K562 (cell line): Measurements from ENCODE around the gene PARP1. TPM values are rescaled to one million over a fixed set of nuclear protein-coding genes. Genes with fewer than 3 reads are reported as not detected.

ENCODE experiments used
- ATAC-seq: fragments of 200-7000 bp; cut with Tn5 transposase; 3 replicates; pipeline ENCODE4 v1.9.1; 2020; ENCODE audit warnings: moderate library complexity
- BruUV-seq: library from RNA; stranded (reverse); fragments of 400-500 nt; replicated peaks from 2 replicates; lab custom pipeline; 2021; lab: Mats Ljungman, UMichigan
- CTCF ChIA-PET: fragments of 300-600 bp; formaldehyde crosslinking; extraction: SDS; loops from one replicate; lab custom pipeline; 2021; ENCODE audit warnings: low intra/inter-chr PET ratio; lab: Yijun Ruan, JAX
- POLR2A ChIA-PET: fragments of 300-600, 350-650 bp; sonication (Branson Sonifier 250); formaldehyde crosslinking; extraction: SDS; loops from one replicate; lab custom pipeline; 2021; ENCODE audit warnings: antibody characterized with exemption, inconsistent platforms; lab: Yijun Ruan, JAX
- DNase-seq, 4 experiments: peaks; one replicate each; pipeline versions ENCODE4 v3.0.0 to v3.0.0-alpha.2; 2011 to 2018; ENCODE audit warnings: low spot score in 3 of 4, mixed read lengths in 3 of 4; ENCODE audit errors: extremely low read depth in 1 of 4
- FAIRE-seq: peaks from 2 replicates; lab custom pipeline; 2011; peaks lifted over from hg19 to GRCh38; lab: Jason Lieb, UNC
- H2AFZ ChIP-seq: 2 replicates; pipeline ENCODE4 v1.6.0; 2011; ENCODE audit warnings: low read depth, low read length, control low read depth, inconsistent platforms
- H3K27ac ChIP-seq: fragments of 200-600 bp; 3 replicates; pipeline ENCODE4 v1.8.0; 2011; ENCODE audit warnings: low read depth, mild to moderate bottlenecking, control low read depth, inconsistent platforms, low read length, moderate library complexity, mixed read lengths; ENCODE audit errors: extremely low read depth
- H3K27me3 ChIP-seq, 2 experiments: fragments of 300-600 bp in 1 of 2; 2 replicates in 1 of 2; 3 replicates in 1 of 2; pipeline versions ENCODE4 v1.6.0 to v1.8.0; 2011; ENCODE audit warnings: inconsistent platforms in 2 of 2, low read length in 2 of 2, mild to moderate bottlenecking in 1 of 2, mixed read lengths in 1 of 2, moderate library complexity in 1 of 2; ENCODE audit not compliant: control insufficient read depth in 2 of 2, insufficient read depth in 2 of 2
- H3K36me3 ChIP-seq: fragments of 300-600 bp; 3 replicates; pipeline ENCODE4 v1.8.0; 2011; ENCODE audit warnings: mild to moderate bottlenecking, low read length, inconsistent platforms; ENCODE audit not compliant: control insufficient read depth, insufficient read depth
- H3K4me1 ChIP-seq, 2 experiments: fragments of 200-600 bp in 1 of 2; replicated peaks in 1 of 2; 2 replicates in 1 of 2; 3 replicates in 1 of 2; pipeline versions ENCODE4 v1.5.1 to v1.8.0; 2011; ENCODE audit warnings: inconsistent platforms in 2 of 2, low read length in 2 of 2, mild to moderate bottlenecking in 1 of 2, mixed read lengths in 1 of 2, moderate library complexity in 1 of 2; ENCODE audit not compliant: control insufficient read depth in 2 of 2, insufficient read depth in 2 of 2
- H3K4me2 ChIP-seq: 2 replicates; pipeline ENCODE4 v1.6.1; 2011; ENCODE audit warnings: low read length, control low read depth, inconsistent platforms, mixed read lengths; ENCODE audit not compliant: insufficient read depth
- H3K4me3 ChIP-seq: fragments of 200-600 bp; sonication (generic), shearing (Covaris generic); 2 replicates; pipeline ENCODE4 v1.5.1; 2016; ENCODE audit warnings: control low read depth, inconsistent platforms
- H3K79me2 ChIP-seq: fragments of 200-600 bp; 3 replicates; pipeline ENCODE4 v1.8.0; 2011; ENCODE audit warnings: low read length, inconsistent platforms; ENCODE audit not compliant: control insufficient read depth, insufficient read depth
- H3K9ac ChIP-seq, 2 experiments: 2 replicates each; pipeline versions ENCODE4 v1.6.0 to v1.6.1; 2011; ENCODE audit warnings: low read depth in 2 of 2, low read length in 2 of 2, control low read depth in 1 of 2, inconsistent platforms in 1 of 2, mild to moderate bottlenecking in 1 of 2, mixed read lengths in 1 of 2; ENCODE audit not compliant: insufficient read depth in 1 of 2
- H3K9me1 ChIP-seq: one replicate; pipeline ENCODE4 v1.6.0; 2011; ENCODE audit warnings: inconsistent platforms, mild to moderate bottlenecking, low read length, moderate library complexity; ENCODE audit not compliant: control insufficient read depth, insufficient read depth
- H3K9me3 ChIP-seq: replicated peaks from 2 replicates; pipeline ENCODE4 v1.5.1; 2011; ENCODE audit warnings: low read depth, low read length, inconsistent platforms; ENCODE audit not compliant: control insufficient read depth, insufficient read depth
- H4K20me1 ChIP-seq: replicated peaks from 2 replicates; pipeline ENCODE4 v1.6.1; 2011; ENCODE audit warnings: low read length, inconsistent platforms, mixed read lengths; ENCODE audit not compliant: control insufficient read depth, insufficient read depth
- CBFA2T3 ChIP-seq: fragments of 450-650 bp; IDR thresholded peaks from 2 replicates; pipeline ENCODE4 v1.6.1; 2017
- KDM2B ChIP-seq: fragments of 250-450 bp; sonication (Bioruptor Pico); IDR thresholded peaks from 2 replicates; pipeline ENCODE4 v1.8.0; 2021; ENCODE audit warnings: mild to moderate bottlenecking, moderate library complexity
- MEF2D ChIP-seq: conservative IDR thresholded peaks from 2 replicates; pipeline ENCODE4 v1.6.1; 2016; ENCODE audit warnings: low read depth, missing genetic modification characterization, missing compliant biosample characterization
- MTA1 ChIP-seq: fragments of 450-650 bp; IDR thresholded peaks from 2 replicates; pipeline ENCODE4 v1.6.1; 2017; ENCODE audit warnings: borderline replicate concordance
- NFIC ChIP-seq: fragments of 450-650 bp; IDR thresholded peaks from 2 replicates; pipeline ENCODE4 v1.6.1; 2017; ENCODE audit warnings: mild to moderate bottlenecking, inconsistent platforms
- RBBP5 ChIP-seq: fragments of 200-600 bp; sonication (generic); IDR thresholded peaks from 2 replicates; pipeline ENCODE4 v1.6.1; 2012; ENCODE audit warnings: borderline replicate concordance, mild to moderate bottlenecking, low read length, control low read depth, inconsistent platforms; ENCODE audit not compliant: insufficient read depth, poor library complexity, severe bottlenecking
- SMARCC2 ChIP-seq: fragments of 450-650 bp; IDR thresholded peaks from 2 replicates; pipeline ENCODE4 v1.6.1; 2017; ENCODE audit warnings: antibody characterized with exemption, moderate library complexity, mild to moderate bottlenecking, low read depth
- ZNF253 ChIP-seq: fragments of 250-450 bp; sonication (Bioruptor Pico); conservative IDR thresholded peaks from 2 replicates; pipeline ENCODE4 v1.6.1; 2021; ENCODE audit warnings: mild to moderate bottlenecking
- WGBS: fragments of 100-300 bp; shearing (Covaris generic); methylation state at CpG from one replicate; pipeline ENCODE4 v1.1.6; 2016; ENCODE audit warnings: low coverage, mixed read lengths; ENCODE audit not compliant: insufficient coverage; ENCODE audit errors: missing lambda C conversion rate; 5-methylcytosine and 5-hydroxymethylcytosine counted together
- in situ Hi-C: fragments of 300-500 bp; cut with MboI; formaldehyde crosslinking; loops from 4 replicates; pipeline ENCODE4 v1.15.0; 2018; ENCODE audit warnings: inconsistent platforms, mixed read lengths
- intact Hi-C: fragments of 100-400 bp; cut with micrococcal nuclease; formaldehyde crosslinking; loops from 2 replicates; pipeline ENCODE4 v1.14.2; 2022
- polyA plus RNA-seq, 8 experiments: library from polyadenylated mRNA; depleted of rRNA in 4 of 8; stranded (reverse) in 5 of 8; unstranded in 3 of 8; fragments of >200 nt; fragmentation: Nextera tagmentation in 2 of 8; fragmentation: Illumina TruSeq in 1 of 8; extraction: Ambion mirVana in 2 of 8; extraction: Trizol in 1 of 8; gene quantifications; 2 replicates each; pipeline versions ENCODE4 v1.2.1 to v1.2.3, GENCODE V29; 2011 to 2014; ENCODE audit warnings: inconsistent platforms in 1 of 8, missing spikeins in 1 of 8
- total RNA-seq, 7 experiments: library from RNA; depleted of rRNA in 6 of 7; stranded (reverse); fragments of >200 nt in 6 of 7; fragmentation: Illumina TruSeq in 2 of 7; extraction: Trizol in 2 of 7; gene quantifications; 2 replicates each; pipeline versions ENCODE4 v1.2.1 to v1.2.3, GENCODE V29; 2011 to 2021; ENCODE audit warnings: low replicate concordance in 1 of 7
- TF ChIP-seq, protein P1 (sequence below): fragments of 250-450 bp; sonication (Bioruptor Pico); IDR thresholded peaks from 2 replicates; pipeline ENCODE4 v1.6.1; 2021; ENCODE audit warnings: mild to moderate bottlenecking
- TF ChIP-seq, protein P2 (sequence below): IDR thresholded peaks from 3 replicates; pipeline ENCODE4 v1.6.1; 2011; ENCODE audit warnings: borderline replicate concordance, mild to moderate bottlenecking, moderate library complexity; ENCODE audit not compliant: insufficient read length; ENCODE audit errors: extremely low read depth

The PARP1 gene
- total and polyA plus RNA-seq, 9 of the 15 experiments (the other 6 are each of a cell fraction or from before 2014, with no cell fraction given): 121 to 306 (median 250) TPM

DNA sequence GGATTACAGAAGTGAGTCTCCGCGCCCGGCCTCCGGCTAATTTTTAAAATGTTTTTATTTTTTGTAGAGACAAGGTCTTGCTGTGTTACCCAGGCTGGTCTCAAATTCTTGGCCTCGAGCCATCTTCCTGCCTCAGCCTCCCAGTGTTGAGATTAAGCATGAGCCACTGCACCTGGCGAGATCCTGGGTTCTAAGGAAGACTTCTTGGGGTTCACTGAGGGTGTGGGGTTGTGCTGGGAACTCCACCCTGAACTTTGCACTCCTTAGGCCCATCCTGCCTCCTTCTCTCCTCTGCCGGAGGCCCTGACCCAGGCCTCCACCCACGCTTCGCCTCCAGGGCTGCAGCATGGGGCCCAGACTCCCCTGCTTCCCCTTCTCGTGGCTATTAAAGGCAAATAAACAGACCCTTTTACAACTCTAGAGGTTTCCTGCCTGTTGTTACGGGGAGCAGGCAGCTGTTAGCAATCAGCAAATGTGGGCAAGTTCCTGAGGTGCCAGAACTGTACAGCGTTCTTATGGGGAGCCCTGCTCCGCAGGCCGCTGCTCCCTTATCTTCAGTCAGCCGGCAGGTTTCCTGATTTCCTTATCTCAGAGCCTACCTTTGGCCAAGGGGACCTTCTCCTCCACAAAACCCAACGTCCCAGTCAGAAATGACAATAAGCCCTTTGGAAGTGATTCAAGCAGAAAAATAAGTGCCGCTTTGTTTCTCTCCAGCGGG, 57.9 kb downstream of the PARP1 start:
- peaks cover 18 to 20% of the 10 kb centered on the region in 2 experiments for H3K4me1 ChIP-seq
- H3K36me3 ChIP-seq: no peaks in the 10 kb centered on the region
- no peaks in the 10 kb centered on the region for H3K79me2 ChIP-seq
- POLR2A ChIA-PET: no interaction called here
- no peaks in the 10 kb centered on the region; the same call in 1 of the 2 replicates for H4K20me1 ChIP-seq
- H3K9me1 ChIP-seq: no peaks in the 10 kb centered on the region
- peak overlapping the region; percentile 45; the same call in 1 of the 3 replicates for H3K27ac ChIP-seq
- H3K27me3 ChIP-seq: no peaks in the 10 kb centered on the region
- intact Hi-C loops (no loop called here), in situ Hi-C loops (no loop called here)
- ATAC-seq (peak; percentile 74), FAIRE-seq (peak; percentile 80), DNase-seq (peak; percentile 65 to 76 (median 72))
- CTCF ChIA-PET: no interaction called here
- no TSS peak for BruUV-seq
- H3K4me3 ChIP-seq: no peak overlapping the region; the same call in 1 of the 2 replicates
- WGBS: 29% methylated on average over 18 of the region's 18 CpGs
- no peaks in the 10 kb centered on the region for H3K9me3 ChIP-seq
- H3K4me2 ChIP-seq: peak overlapping the region; percentile 49
- H3K9ac ChIP-seq: peak overlapping the region in 1 of 2 experiments; percentile 87; a peak in 3 of 4 replicates
- peak overlapping the region; percentile 80 for H2AFZ ChIP-seq
- TF ChIP-seq MEF2D (tag) (no peak), ZNF253 (CRISPR knock-in tag) (no peak), SMARCC2 (0 out of 2 replicates have a peak, but pooled peaks have one; percentile 41), MTA1 (0 out of 2 replicates have a peak, but pooled peaks have one; percentile 17), CBFA2T3 (peak; percentile 86), RBBP5 (peak; percentile 21), NFIC (peak; percentile 94), KDM2B (no peak)
- TF ChIP-seq, protein P1, sequence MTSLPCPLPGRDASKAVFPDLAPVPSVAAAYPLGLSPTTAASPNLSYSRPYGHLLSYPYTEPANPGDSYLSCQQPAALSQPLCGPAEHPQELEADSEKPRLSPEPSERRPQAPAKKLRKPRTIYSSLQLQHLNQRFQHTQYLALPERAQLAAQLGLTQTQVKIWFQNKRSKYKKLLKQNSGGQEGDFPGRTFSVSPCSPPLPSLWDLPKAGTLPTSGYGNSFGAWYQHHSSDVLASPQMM: no peak
- TF ChIP-seq, protein P2, sequence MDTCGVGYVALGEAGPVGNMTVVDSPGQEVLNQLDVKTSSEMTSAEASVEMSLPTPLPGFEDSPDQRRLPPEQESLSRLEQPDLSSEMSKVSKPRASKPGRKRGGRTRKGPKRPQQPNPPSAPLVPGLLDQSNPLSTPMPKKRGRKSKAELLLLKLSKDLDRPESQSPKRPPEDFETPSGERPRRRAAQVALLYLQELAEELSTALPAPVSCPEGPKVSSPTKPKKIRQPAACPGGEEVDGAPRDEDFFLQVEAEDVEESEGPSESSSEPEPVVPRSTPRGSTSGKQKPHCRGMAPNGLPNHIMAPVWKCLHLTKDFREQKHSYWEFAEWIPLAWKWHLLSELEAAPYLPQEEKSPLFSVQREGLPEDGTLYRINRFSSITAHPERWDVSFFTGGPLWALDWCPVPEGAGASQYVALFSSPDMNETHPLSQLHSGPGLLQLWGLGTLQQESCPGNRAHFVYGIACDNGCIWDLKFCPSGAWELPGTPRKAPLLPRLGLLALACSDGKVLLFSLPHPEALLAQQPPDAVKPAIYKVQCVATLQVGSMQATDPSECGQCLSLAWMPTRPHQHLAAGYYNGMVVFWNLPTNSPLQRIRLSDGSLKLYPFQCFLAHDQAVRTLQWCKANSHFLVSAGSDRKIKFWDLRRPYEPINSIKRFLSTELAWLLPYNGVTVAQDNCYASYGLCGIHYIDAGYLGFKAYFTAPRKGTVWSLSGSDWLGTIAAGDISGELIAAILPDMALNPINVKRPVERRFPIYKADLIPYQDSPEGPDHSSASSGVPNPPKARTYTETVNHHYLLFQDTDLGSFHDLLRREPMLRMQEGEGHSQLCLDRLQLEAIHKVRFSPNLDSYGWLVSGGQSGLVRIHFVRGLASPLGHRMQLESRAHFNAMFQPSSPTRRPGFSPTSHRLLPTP: no peak
